GM18909 (cell line): ENCODE results near the gene KMT2C.
"Not testable (repeated sequence)": the region's sequence is repeated elsewhere in the genome, so short reads cannot be mapped to it uniquely, and the experiment has no call there.

ENCODE experiments used
- ATAC-seq: cut with Tn5 transposase; IDR thresholded peaks from one replicate; pipeline ENCODE4 v1.9.1; 2021; ENCODE audit warnings: mild to moderate bottlenecking; ENCODE audit not compliant: unreplicated experiment, poor library complexity

KMT2C gene

GRCh38 chr7:152435384-152436110, at the start of gene KMT2C:
Gene KMT2C, minus strand, starts transcription at chr7:152436003. Its CDS starts 217 bp downstream, at chr7:152435786.
- ATAC-seq: peak; percentile 10

- no peak for ATAC-seq
Observed at GRCh38 chr7:152481082-152481481, 45.3 kb upstream of the KMT2C start.

- no peak for ATAC-seq
Observed at GRCh38 chr7:152480664-152481063, 44.9 kb upstream of the KMT2C start.

GRCh38 chr7:152479595-152479994, 43.8 kb upstream of the KMT2C start:
- ATAC-seq: no peak

- no peak for ATAC-seq
Observed at GRCh38 chr7:152478140-152478539, 42.3 kb upstream of the KMT2C start.

- no peak for ATAC-seq
Observed at GRCh38 chr7:152477079-152477478, 41.3 kb upstream of the KMT2C start.

- ATAC-seq: no peak
Observed at GRCh38 chr7:152476551-152476950, 40.7 kb upstream of the KMT2C start.

GRCh38 chr7:152471023-152471620, 35.3 kb upstream of the KMT2C start:
- not testable (repeated sequence) for ATAC-seq

- not testable (repeated sequence) for ATAC-seq
Observed at GRCh38 chr7:152470251-152471022, 34.6 kb upstream of the KMT2C start.

GRCh38 chr7:152469576-152469975, 33.8 kb upstream of the KMT2C start:
- not testable (repeated sequence) for ATAC-seq

- ATAC-seq: no peak
Observed at GRCh38 chr7:152467225-152467624, 31.4 kb upstream of the KMT2C start.

GRCh38 chr7:152465119-152465387, 29.2 kb upstream of the KMT2C start:
- ATAC-seq: no peak

- peak; percentile 45 for ATAC-seq
Observed at GRCh38 chr7:152464312-152465118, 28.7 kb upstream of the KMT2C start.

GRCh38 chr7:152463709-152464311, 28.0 kb upstream of the KMT2C start:
- ATAC-seq: peak; percentile 92

- ATAC-seq: peak; percentile 19
Observed at GRCh38 chr7:152462995-152463708, 27.3 kb upstream of the KMT2C start.

- ATAC-seq: no peak
Observed at GRCh38 chr7:152459724-152460251, 24.0 kb upstream of the KMT2C start.

GRCh38 chr7:152451356-152451755, 15.6 kb upstream of the KMT2C start:
- no peak for ATAC-seq

GRCh38 chr7:152445386-152446008, 9.7 kb upstream of the KMT2C start:
- ATAC-seq: not testable (repeated sequence)

GRCh38 chr7:152443586-152443985, 7.8 kb upstream of the KMT2C start:
- ATAC-seq: no peak
